GM12878 (cell line): Measurements from ENCODE around the gene INSRR. TPM values are rescaled to one million over a fixed set of nuclear protein-coding genes. Genes with fewer than 3 reads are reported as not detected.

Experiments used
- ATAC-seq: fragments of 200-7000 bp; cut with Tn5 transposase; 3 replicates; pipeline ENCODE4 v1.9.1; 2020; ENCODE audit warnings: mild to moderate bottlenecking, moderate library complexity
- BruUV-seq: library from RNA; stranded (reverse); fragments of 400-500 nt; replicated peaks from 2 replicates; lab custom pipeline; 2021; lab: Mats Ljungman, UMichigan
- CTCF ChIA-PET: fragments of 300-600 bp; sonication (Branson Sonifier 250); formaldehyde crosslinking; extraction: SDS; loops from one replicate; lab custom pipeline; 2021; ENCODE audit warnings: inconsistent platforms; lab: Yijun Ruan, JAX
- POLR2A ChIA-PET: fragments of 350-600 bp; formaldehyde crosslinking; extraction: SDS; loops from one replicate; lab custom pipeline; 2021; ENCODE audit warnings: inconsistent platforms; lab: Charles Lee
- RAD21 ChIA-PET: fragments of 300-600 bp; sonication (Branson Sonifier 250); formaldehyde crosslinking; loops from one replicate; lab custom pipeline; 2023; ENCODE audit warnings: antibody characterized with exemption; ENCODE audit not compliant: unreplicated experiment; lab: Charles Lee
- SMC1A ChIA-PET: fragments of 300-600 bp; sonication (Branson Sonifier 250); formaldehyde crosslinking; loops from one replicate; lab custom pipeline; 2023; ENCODE audit not compliant: unreplicated experiment, uncharacterized antibody; lab: Charles Lee
- DNase-seq: peaks from one replicate; pipeline ENCODE4 v3.0.0-alpha.2; 2011; ENCODE audit warnings: low read depth, low spot score
- FAIRE-seq: peaks from 3 replicates; lab custom pipeline; 2011; peaks lifted over from hg19 to GRCh38; lab: Jason Lieb, UNC
- H2AFZ ChIP-seq: 2 replicates; pipeline ENCODE4 v1.6.0; 2011; ENCODE audit warnings: low read depth, low read length, control low read depth; ENCODE audit not compliant: control insufficient read depth
- H3K27ac ChIP-seq: 2 replicates; pipeline ENCODE4 v1.5.1; 2011; ENCODE audit warnings: control low read depth; ENCODE audit not compliant: control insufficient read depth, insufficient read depth
- H3K27me3 ChIP-seq, 2 experiments: replicated peaks in 1 of 2; 2 replicates each; pipeline versions ENCODE4 v1.6.0 to v1.6.1; 2011; ENCODE audit warnings: low read length in 1 of 2; ENCODE audit not compliant: control insufficient read depth in 2 of 2, insufficient read depth in 2 of 2
- H3K36me3 ChIP-seq, 2 experiments: 2 replicates each; pipeline ENCODE4 v1.5.1; 2011; ENCODE audit warnings: low read length in 1 of 2; ENCODE audit not compliant: control insufficient read depth in 2 of 2, insufficient read depth in 2 of 2
- H3K4me1 ChIP-seq: 2 replicates; pipeline ENCODE4 v1.6.1; 2011; ENCODE audit warnings: mild to moderate bottlenecking, low read length, moderate library complexity, mixed read lengths; ENCODE audit not compliant: control insufficient read depth, insufficient read depth
- H3K4me2 ChIP-seq: 2 replicates; pipeline ENCODE4 v1.6.0; 2011; ENCODE audit warnings: control low read depth; ENCODE audit not compliant: control insufficient read depth, insufficient read depth
- H3K4me3 ChIP-seq: fragments of 200-600 bp; sonication (generic); 2 replicates; pipeline ENCODE4 v1.5.1; 2016
- H3K79me2 ChIP-seq: 2 replicates; pipeline ENCODE4 v1.6.0; 2011; ENCODE audit warnings: low read length; ENCODE audit not compliant: control insufficient read depth, insufficient read depth
- H3K9ac ChIP-seq: 2 replicates; pipeline ENCODE4 v1.8.0; 2011; ENCODE audit warnings: low read length, control low read depth, mixed read lengths; ENCODE audit not compliant: control insufficient read depth, insufficient read depth
- H3K9me3 ChIP-seq: replicated peaks from 3 replicates; pipeline ENCODE4 v1.5.1; 2011; ENCODE audit warnings: mild to moderate bottlenecking, low read length; ENCODE audit not compliant: control insufficient read depth, insufficient read depth
- H4K20me1 ChIP-seq: 2 replicates; pipeline ENCODE4 v1.6.0; 2011; ENCODE audit not compliant: control insufficient read depth, insufficient read depth
- ASH2L ChIP-seq: fragments of 300-600, 200-600 bp; sonication (generic); IDR thresholded peaks from 2 replicates; pipeline ENCODE4 v1.6.1; 2017; ENCODE audit warnings: low read depth, mild to moderate bottlenecking, borderline replicate concordance
- CHD2 ChIP-seq: IDR thresholded peaks from 2 replicates; pipeline ENCODE4 v1.6.1; 2011; ENCODE audit warnings: low read depth, low read length, improper control_type of control experiment, borderline replicate concordance
- KDM1A ChIP-seq: fragments of 200-600 bp; sonication (generic); IDR thresholded peaks from 2 replicates; pipeline ENCODE4 v1.6.1; 2016; ENCODE audit warnings: borderline replicate concordance
- NKRF ChIP-seq: fragments of 450-650 bp; conservative IDR thresholded peaks from 2 replicates; pipeline ENCODE4 v1.6.1; 2017; ENCODE audit warnings: mild to moderate bottlenecking, moderate library complexity
- PRDM15 ChIP-seq: fragments of 450-650 bp; formaldehyde crosslinking; IDR thresholded peaks from 2 replicates; pipeline ENCODE4 v1.4.0; 2020; ENCODE audit warnings: mild to moderate bottlenecking, moderate library complexity
- RCOR1 ChIP-seq: conservative IDR thresholded peaks from 2 replicates; pipeline ENCODE4 v1.6.1; 2012; ENCODE audit warnings: low read depth, low read length, improper control_type of control experiment
- RUNX3 ChIP-seq: IDR thresholded peaks from 2 replicates; pipeline ENCODE4 v1.6.1; 2012; ENCODE audit warnings: low read length, inconsistent platforms
- SMARCA5 ChIP-seq: fragments of 450-650 bp; IDR thresholded peaks from 2 replicates; pipeline ENCODE4 v1.6.1; 2017; ENCODE audit warnings: mild to moderate bottlenecking
- SP1 ChIP-seq: IDR thresholded peaks from one replicate; pipeline ENCODE4 v1.6.1; 2011; ENCODE audit warnings: low read depth, low read length
- SREBF2 ChIP-seq: IDR thresholded peaks from 2 replicates; pipeline ENCODE4 v1.6.1; 2012; ENCODE audit warnings: mild to moderate bottlenecking, low read length
- WGBS: methylation state at CpG from one replicate; pipeline ENCODE4 v1.1.6; 2016; ENCODE audit warnings: low lambda C conversion rate; ENCODE audit not compliant: insufficient replicate concordance, insufficient coverage; ENCODE audit errors: missing lambda C conversion rate; 5-methylcytosine and 5-hydroxymethylcytosine counted together
- in situ Hi-C: fragments of 300-500 bp; cut with MboI; formaldehyde crosslinking; loops from 9 replicates; pipeline ENCODE4 v1.14.3; 2018; ENCODE audit warnings: mixed read lengths
- intact Hi-C: fragments of 100-400 bp; cut with micrococcal nuclease; formaldehyde crosslinking; loops from one replicate; pipeline ENCODE4 v1.14.2; 2022; ENCODE audit not compliant: unreplicated experiment
- polyA plus RNA-seq, 11 experiments: library from polyadenylated mRNA; depleted of rRNA in 4 of 11; unstranded in 6 of 11; stranded (reverse) in 5 of 11; fragments of >200 nt; fragmentation: Nextera tagmentation in 4 of 11; fragmentation: Illumina TruSeq in 1 of 11; extraction: Ambion mirVana in 4 of 11; extraction: Trizol in 1 of 11; gene quantifications; 1 replicate in 1 of 11; 2 replicates in 10 of 11; pipeline versions ENCODE4 v1.2.1 to v1.2.3, GENCODE V29; 2011 to 2016; ENCODE audit warnings: inconsistent platforms in 2 of 11, missing spikeins in 2 of 11, low read depth in 1 of 11
- total RNA-seq, 4 experiments: library from RNA; depleted of rRNA in 3 of 4; stranded (reverse); fragments of >200 nt in 3 of 4; fragmentation: Illumina TruSeq in 1 of 4; extraction: Trizol in 1 of 4; gene quantifications; 2 replicates each; pipeline versions ENCODE4 v1.2.1 to v1.2.3, GENCODE V29; 2013 to 2021

Gene INSRR
- total and polyA plus RNA-seq, 10 of the 15 experiments (the other 5 are each of a cell fraction or from before 2014, with no cell fraction given), result 0.01 TPM; not detected in 9

- ChIA-PET CTCF (no interaction called here), RAD21 (no interaction called here), SMC1A (no interaction called here), POLR2A (no interaction called here)
- intact Hi-C loops (no loop called here), in situ Hi-C loops (no loop called here)
- no peaks in the 10 kb centered on the region for H4K20me1 ChIP-seq
- BruUV-seq, result no TSS peak
- no peak overlapping the region for H3K27ac ChIP-seq
- peaks cover 0 to 2% of the 10 kb centered on the region in 2 experiments; a peak in 2 of 4 replicates for H3K27me3 ChIP-seq
- DNase-seq (no peak), ATAC-seq (no peak), FAIRE-seq (no peak)
- no peaks in the 10 kb centered on the region for H3K9me3 ChIP-seq
- WGBS, result 20% methylated on average over 19 of the region's 19 CpGs
- H2AFZ ChIP-seq, result no peak overlapping the region
- H3K4me1 ChIP-seq, result no peaks in the 10 kb centered on the region
- no peak for TF ChIP-seq RUNX3
- TF ChIP-seq CHD2, result no peak
- H3K36me3 ChIP-seq, result no peaks in the 10 kb centered on the region
- no peak overlapping the region for H3K9ac ChIP-seq
- no peaks in the 10 kb centered on the region for H3K79me2 ChIP-seq
- no peak overlapping the region for H3K4me2 ChIP-seq
- H3K4me3 ChIP-seq, result no peak overlapping the region
These were observed 45.5 kb upstream of the INSRR start for GRCh38 chr1:156904187-156904959.

- DNase-seq (no peak), FAIRE-seq (no peak)
- WGBS, result 35% methylated on average over 15 of the region's 15 CpGs
- TF ChIP-seq ASH2L (no peak), RUNX3 (no peak), PRDM15 (CRISPR knock-in tag) (no peak), SREBF2 (no peak), SMARCA5 (no peak), KDM1A (no peak), SP1 (no peak), RCOR1 (no peak), NKRF (no peak)
These were observed 44.6 kb upstream of the INSRR start for GRCh38 chr1:156903328-156904091.

More at GRCh38 chr1:156903328-156904091, 44.6 kb upstream of the INSRR start:
- Histone ChIP-seq H3K36me3 (no peaks in the 10 kb centered on the region), H3K27ac (no peak overlapping the region), H4K20me1 (no peaks in the 10 kb centered on the region), H3K79me2 (no peaks in the 10 kb centered on the region), H3K4me1 (no peaks in the 10 kb centered on the region), H3K4me2 (no peak overlapping the region), H3K4me3 (no peak overlapping the region), H3K27me3 (peaks cover 0 to 6% of the 10 kb centered on the region in 2 experiments; a peak in 3 of 4 replicates), H3K9me3 (no peaks in the 10 kb centered on the region), H3K9ac (no peak overlapping the region), H2AFZ (no peak overlapping the region)
- in situ Hi-C loops, result no loop called here
- POLR2A ChIA-PET, result no interaction called here
- CTCF ChIA-PET, result no interaction called here
- RAD21 ChIA-PET, result no interaction called here
- SMC1A ChIA-PET, result no interaction called here
- no peak for ATAC-seq
- no TSS peak for BruUV-seq
- intact Hi-C loops, result no loop called here
